ENCODE results near the gene AQP2.
"Not testable (repeated sequence)": the region's sequence is repeated elsewhere in the genome, so short reads cannot be mapped to it uniquely, and the experiment has no call there.

DNA sequence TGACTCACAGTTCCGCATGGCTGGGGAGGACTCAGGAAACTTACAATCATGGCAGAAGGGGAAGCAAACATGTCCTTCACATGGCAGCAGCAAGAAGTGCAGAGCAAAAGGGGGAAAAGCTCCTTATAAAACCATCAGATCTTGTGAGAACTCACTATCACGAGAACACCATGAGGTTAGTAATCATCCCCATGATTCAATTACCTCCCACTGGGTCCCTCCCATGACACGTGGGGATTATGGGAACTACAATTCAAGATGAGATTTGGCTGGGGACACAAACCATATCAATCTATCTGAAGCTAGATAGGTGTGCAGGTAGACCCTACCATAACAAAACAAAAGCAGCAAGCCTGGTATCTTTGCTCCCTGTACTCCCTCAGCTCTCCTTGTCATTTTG, 35.9 kb downstream of the AQP2 start:
- TF ChIP-seq MAX (IDR thresholded peaks at IDR 0.05); TAF1 (conservative IDR thresholded peaks at IDR 0.05); EGR1 (IDR thresholded peaks at IDR 0.05; ENCODE audit: low read depth in 2 of 2); FOXA1 (IDR thresholded peaks at IDR 0.05); RAD21 (IDR thresholded peaks at IDR 0.05); JUND (IDR thresholded peaks at IDR 0.05); REST (IDR thresholded peaks at IDR 0.05); RXRA (IDR thresholded peaks at IDR 0.05); YY1 (IDR thresholded peaks at IDR 0.05); SP1 (IDR thresholded peaks at IDR 0.05); ZBTB33 (IDR thresholded peaks at IDR 0.05); GABPA (IDR thresholded peaks at IDR 0.05 in 1 of 2, conservative IDR thresholded peaks at IDR 0.05 in 1 of 2): not testable (repeated sequence)
- TF ChIP-seq, protein P1, sequence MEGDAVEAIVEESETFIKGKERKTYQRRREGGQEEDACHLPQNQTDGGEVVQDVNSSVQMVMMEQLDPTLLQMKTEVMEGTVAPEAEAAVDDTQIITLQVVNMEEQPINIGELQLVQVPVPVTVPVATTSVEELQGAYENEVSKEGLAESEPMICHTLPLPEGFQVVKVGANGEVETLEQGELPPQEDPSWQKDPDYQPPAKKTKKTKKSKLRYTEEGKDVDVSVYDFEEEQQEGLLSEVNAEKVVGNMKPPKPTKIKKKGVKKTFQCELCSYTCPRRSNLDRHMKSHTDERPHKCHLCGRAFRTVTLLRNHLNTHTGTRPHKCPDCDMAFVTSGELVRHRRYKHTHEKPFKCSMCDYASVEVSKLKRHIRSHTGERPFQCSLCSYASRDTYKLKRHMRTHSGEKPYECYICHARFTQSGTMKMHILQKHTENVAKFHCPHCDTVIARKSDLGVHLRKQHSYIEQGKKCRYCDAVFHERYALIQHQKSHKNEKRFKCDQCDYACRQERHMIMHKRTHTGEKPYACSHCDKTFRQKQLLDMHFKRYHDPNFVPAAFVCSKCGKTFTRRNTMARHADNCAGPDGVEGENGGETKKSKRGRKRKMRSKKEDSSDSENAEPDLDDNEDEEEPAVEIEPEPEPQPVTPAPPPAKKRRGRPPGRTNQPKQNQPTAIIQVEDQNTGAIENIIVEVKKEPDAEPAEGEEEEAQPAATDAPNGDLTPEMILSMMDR (IDR thresholded peaks at IDR 0.05; ENCODE audit: low read depth, low read length, missing input control), result not testable (repeated sequence)

Measured in liver (tissue), 3 donors.